Peyer's patch (tissue), 4 donors: ENCODE measurements around the gene P2RY8. TPM values are rescaled to one million over a fixed set of nuclear protein-coding genes. Genes with fewer than 3 reads are reported as not detected.
A peak's percentile ranks its signal among the peaks of the same experiment; 100 is the strongest.

Source experiments
- DNase-seq, 3 donors: peaks; one replicate each; pipeline ENCODE4 v3.0.0-alpha.2; 2017 to 2019
- H3K27ac ChIP-seq, 4 donors: fragments of 200-600 bp; sonication (generic); one replicate each; pipeline ENCODE4 v1.5.1; 2016 to 2019
- H3K27me3 ChIP-seq, 2 donors: fragments of 200-600 bp; sonication (generic); one replicate each; pipeline ENCODE4 v1.5.1; 2019
- H3K36me3 ChIP-seq, 3 donors: fragments of 200-600 bp; sonication (generic); one replicate each; pipeline ENCODE4 v1.5.1; 2016 to 2019
- H3K4me1 ChIP-seq, 4 donors: fragments of 200-600 bp; sonication (generic); one replicate each; pipeline ENCODE4 v1.5.1; 2016 to 2019
- H3K4me3 ChIP-seq, 4 donors: fragments of 200-600 bp; sonication (generic); 1 replicate in 3 of 4; 2 replicates in 1 of 4; pipeline ENCODE4 v1.5.1; 2016 to 2019; ENCODE audit warnings: mild to moderate bottlenecking in 1 of 4
- H3K9me3 ChIP-seq, 4 donors: fragments of 200-600 bp; sonication (generic); one replicate each; pipeline ENCODE4 v1.5.1; 2016 to 2019; ENCODE audit warnings: mild to moderate bottlenecking in 1 of 4
- CTCF ChIP-seq, 6 experiments: fragments of 450-650 bp in 4 of 6; fragments of 200-600 bp in 2 of 6; sonication (generic) in 1 of 6; IDR thresholded peaks; one replicate each; pipeline ENCODE4 v1.5.1; 2017 to 2019; ENCODE audit warnings: antibody characterized with exemption in 6 of 6, mild to moderate bottlenecking in 3 of 6, moderate library complexity in 1 of 6
- POLR2A ChIP-seq, 2 donors: fragments of 450-650 bp; IDR thresholded peaks; one replicate each; pipeline ENCODE4 v1.5.1; 2017; ENCODE audit warnings: antibody characterized with exemption in 2 of 2, mild to moderate bottlenecking in 2 of 2, moderate library complexity in 2 of 2
- total RNA-seq, 4 donors: library from RNA; depleted of rRNA; stranded (reverse); fragments of >200 nt; gene quantifications; one replicate each; pipeline ENCODE4 v1.1.0, GENCODE V29; 2016

Gene P2RY8
- total RNA-seq, 4 donors from 2014 or later: 0.35 to 5.8 (median 1.2) TPM

DNA sequence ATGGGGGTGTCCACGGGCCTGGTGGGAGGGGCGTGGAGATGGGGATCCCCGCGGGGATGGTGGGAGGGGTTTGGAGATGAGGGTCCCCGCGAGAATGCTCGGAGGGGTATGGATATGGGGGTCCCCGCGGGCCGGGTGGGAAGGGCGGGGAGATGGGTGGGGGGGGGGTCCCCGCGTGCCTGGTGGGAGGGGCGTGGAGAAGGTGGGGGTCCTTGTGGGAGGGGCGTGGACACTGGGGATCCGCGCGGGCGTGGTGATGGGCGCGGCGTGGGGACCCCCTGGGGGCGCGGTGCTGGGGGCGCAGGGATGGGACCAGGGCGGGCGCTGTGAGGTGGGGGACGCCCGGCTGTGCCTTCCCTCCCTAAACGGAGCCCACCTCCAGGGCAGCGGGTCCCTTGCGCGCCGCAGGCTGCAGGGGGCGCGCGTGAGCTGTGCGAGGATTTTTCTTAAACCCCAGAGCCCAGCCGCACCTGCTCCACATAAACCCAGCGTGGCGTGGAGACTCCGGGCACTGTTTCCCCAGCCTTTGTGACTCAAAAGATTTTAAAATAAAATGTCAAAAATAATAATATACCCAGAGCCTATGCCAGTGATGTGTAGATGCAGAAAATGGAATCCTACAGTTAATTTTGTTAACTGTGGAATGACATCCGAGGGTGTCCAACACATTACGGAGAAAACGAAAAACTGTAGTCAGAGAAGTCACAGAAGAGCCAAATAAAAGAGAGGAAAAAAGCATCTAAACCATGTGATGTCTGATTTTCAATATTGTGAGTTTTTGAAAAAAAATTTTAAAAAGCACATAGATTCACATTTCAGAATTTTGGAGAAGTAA, 82.8 kb downstream of the P2RY8 start:
- Histone ChIP-seq H3K27me3 (no peaks in the 10 kb centered on the region), H3K4me1 (peaks cover 0 to 17% (median 6%) of the 10 kb centered on the region in 4 donors), H3K36me3 (no peaks in the 10 kb centered on the region), H3K27ac (peak overlapping the region; percentile 93 to 98 (median 96)), H3K9me3 (no peaks in the 10 kb centered on the region), H3K4me3 (peak overlapping the region; percentile 69 to 83 (median 76))
- TF ChIP-seq CTCF (IDR thresholded peaks at IDR 0.05) (peak; percentile 91 to 96 (median 95)), POLR2A (IDR thresholded peaks at IDR 0.05) (no peak)
- peak; percentile 84 to 96 (median 93) for DNase-seq

GRCh38 chrX:1453395-1453783, 83.6 kb downstream of the P2RY8 start:
- peak overlapping the region; percentile 93 to 98 (median 96) for H3K27ac ChIP-seq
- H3K4me1 ChIP-seq: peaks cover 0 to 17% (median 6%) of the 10 kb centered on the region in 4 donors
- H3K9me3 ChIP-seq: no peaks in the 10 kb centered on the region
- H3K4me3 ChIP-seq: peak overlapping the region; percentile 69 to 83 (median 76)
- DNase-seq: no peak
- H3K27me3 ChIP-seq: no peaks in the 10 kb centered on the region
- TF ChIP-seq CTCF (IDR thresholded peaks at IDR 0.05) (no peak), POLR2A (IDR thresholded peaks at IDR 0.05) (peak in 1 of 2 donors; percentile 47)
- H3K36me3 ChIP-seq: no peaks in the 10 kb centered on the region

DNA sequence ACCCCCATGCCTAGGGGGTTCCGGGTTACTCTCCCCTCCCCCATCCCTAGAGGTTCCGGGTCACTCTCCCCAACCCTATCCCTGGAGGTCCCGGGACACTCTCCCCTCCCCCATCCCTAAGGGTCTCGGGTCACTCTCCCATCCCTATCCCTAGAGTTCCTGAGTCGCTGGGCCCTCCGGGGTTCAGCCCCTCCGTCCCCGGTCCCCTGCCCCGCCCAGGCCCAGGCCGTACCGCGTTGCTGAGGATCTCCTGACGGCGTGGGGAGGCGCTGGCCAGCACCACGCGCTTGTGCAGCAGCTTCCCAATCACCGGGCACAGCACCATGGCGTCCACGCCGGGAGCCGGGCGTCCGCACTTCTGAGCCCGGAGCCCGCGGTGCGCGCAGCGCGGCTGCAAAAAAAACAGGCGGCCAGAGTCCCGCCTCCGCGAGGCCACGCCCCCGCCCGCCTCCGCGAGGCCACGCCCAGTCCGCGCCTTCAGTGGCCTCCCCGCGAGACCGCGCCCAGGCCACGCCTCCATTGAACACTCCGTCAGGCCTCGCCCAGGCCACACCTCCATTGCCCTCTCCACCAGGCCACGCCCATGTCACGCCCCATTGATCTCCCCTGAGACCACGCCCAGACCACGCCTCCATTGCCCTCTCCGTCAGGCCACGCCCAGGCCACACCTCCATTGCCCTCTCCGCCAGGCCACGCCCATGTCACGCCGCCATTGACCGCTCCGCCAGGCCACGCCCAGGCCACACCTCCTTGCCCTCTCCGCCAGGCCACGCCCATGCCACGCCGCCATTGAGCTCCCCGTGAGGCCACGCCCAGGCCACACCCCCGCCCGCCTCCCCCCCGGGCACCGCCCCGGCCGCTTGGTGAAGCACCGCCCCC, 84.2 kb downstream of the P2RY8 start, which contains the start of gene ASMTL:
TSS of gene ASMTL (minus strand) at position 394 of the 879 bp plus-strand sequence. CDS start at position 325, 69 bp downstream.
- Histone ChIP-seq H3K36me3 (no peaks in the 10 kb centered on the region), H3K27ac (peak within 1 kb of the TSS; percentile 93 to 98 (median 96)), H3K4me1 (peaks cover 0 to 17% (median 6%) of the 10 kb centered on the region in 4 donors), H3K9me3 (no peaks in the 10 kb centered on the region), H3K27me3 (no peaks in the 10 kb centered on the region), H3K4me3 (peak within 1 kb of the TSS; percentile 75 to 98 (median 89))
- peak; percentile 100 for DNase-seq
- no peak for TF ChIP-seq CTCF (IDR thresholded peaks at IDR 0.05)
- TF ChIP-seq POLR2A (IDR thresholded peaks at IDR 0.05): peak; percentile 66 to 75

- Histone ChIP-seq H3K36me3 (no peaks in the 10 kb centered on the region), H3K4me3 (peak overlapping the region; percentile 75 to 98 (median 89)), H3K27me3 (no peaks in the 10 kb centered on the region), H3K9me3 (no peaks in the 10 kb centered on the region), H3K27ac (peak overlapping the region; percentile 78 to 95 (median 86)), H3K4me1 (peaks cover 0 to 17% (median 6%) of the 10 kb centered on the region in 4 donors)
- DNase-seq: peak; percentile 15 to 56 (median 47)
- no peak for TF ChIP-seq CTCF (IDR thresholded peaks at IDR 0.05)
- TF ChIP-seq POLR2A (IDR thresholded peaks at IDR 0.05): no peak
These were observed 85.1 kb downstream of the P2RY8 start for GRCh38 chrX:1451661-1452515.
